WTC11 (cell line): ENCODE data around the gene BRD4. TPM values are rescaled to one million over a fixed set of nuclear protein-coding genes. Genes with fewer than 3 reads are reported as not detected.

ENCODE experiments used
- ATAC-seq: fragments of 200-7000 bp; cut with Tn5 transposase; 2 replicates; pipeline ENCODE4 v1.10.0; 2021; ENCODE audit warnings: mild to moderate bottlenecking, moderate library complexity
- CTCF ChIA-PET: fragments of 300-600 bp; sonication (Branson Sonifier 250); formaldehyde crosslinking; loops from one replicate; lab custom pipeline; 2021; ENCODE audit warnings: antibody characterized with exemption; lab: Charles Lee
- POLR2A ChIA-PET: fragments of 350-600 bp; sonication (Branson Sonifier 250); formaldehyde crosslinking; loops from one replicate; lab custom pipeline; 2021; ENCODE audit warnings: antibody characterized with exemption; lab: Charles Lee
- DNase-seq: peaks from one replicate; pipeline ENCODE4 v3.0.0; 2021; ENCODE audit warnings: low spot score
- H3K27ac Mint-ChIP-seq: 2 replicates; pipeline ENCODE4 v1.8.0; 2021; ENCODE audit warnings: mixed read lengths
- H3K27me3 Mint-ChIP-seq: 2 replicates; pipeline ENCODE4 v1.8.0; 2021; ENCODE audit warnings: low read depth, mild to moderate bottlenecking, moderate library complexity, mixed read lengths
- H3K36me3 Mint-ChIP-seq: 2 replicates; pipeline ENCODE4 v1.8.0; 2021; ENCODE audit warnings: mixed read lengths
- H3K4me1 Mint-ChIP-seq: 2 replicates; pipeline ENCODE4 v1.8.0; 2022; ENCODE audit warnings: mixed read lengths
- H3K4me3 Mint-ChIP-seq: 2 replicates; pipeline ENCODE4 v1.8.0; 2021; ENCODE audit warnings: mild to moderate bottlenecking, moderate library complexity, mixed read lengths
- H3K9me3 Mint-ChIP-seq: 2 replicates; pipeline ENCODE4 v1.8.0; 2021; ENCODE audit warnings: mixed read lengths
- CBFB ChIP-seq: sonication (generic); formaldehyde crosslinking; IDR thresholded peaks from 2 replicates; pipeline ENCODE4 v1.8.1; 2022; ENCODE audit warnings: mild to moderate bottlenecking, low read depth, missing genetic modification reagents
- FOXK1 ChIP-seq: sonication (generic); formaldehyde crosslinking; IDR thresholded peaks from 2 replicates; pipeline ENCODE4 v1.8.0; 2022; ENCODE audit warnings: mild to moderate bottlenecking, moderate library complexity, missing genetic modification reagents
- GTF2I ChIP-seq: fragments of 250-450 bp; sonication (Bioruptor Pico); conservative IDR thresholded peaks from 2 replicates; pipeline ENCODE4 v1.4.0; 2021; ENCODE audit warnings: mild to moderate bottlenecking
- NFYB ChIP-seq: sonication (generic); formaldehyde crosslinking; conservative IDR thresholded peaks from 2 replicates; pipeline ENCODE4 v1.8.0; 2022; ENCODE audit warnings: low read depth, missing genetic modification reagents
- NR1H2 ChIP-seq: sonication (generic); formaldehyde crosslinking; IDR thresholded peaks from 2 replicates; pipeline ENCODE4 v1.9.0; 2021; ENCODE audit warnings: mild to moderate bottlenecking, moderate library complexity, missing genetic modification reagents
- OVOL2 ChIP-seq: fragments of 250-450 bp; sonication (Bioruptor Pico); IDR thresholded peaks from 2 replicates; pipeline ENCODE4 v1.9.0; 2021; ENCODE audit warnings: mild to moderate bottlenecking, borderline replicate concordance
- SMAD3 ChIP-seq: sonication (generic); formaldehyde crosslinking; IDR thresholded peaks from 2 replicates; pipeline ENCODE4 v1.8.0; 2022; ENCODE audit warnings: missing genetic modification reagents, mild to moderate bottlenecking, borderline replicate concordance
- ZBTB21 ChIP-seq: sonication (generic); formaldehyde crosslinking; IDR thresholded peaks from 2 replicates; pipeline ENCODE4 v1.8.1; 2023; ENCODE audit warnings: mild to moderate bottlenecking, missing genetic modification reagents, borderline replicate concordance
- ZNF138 ChIP-seq: sonication (generic); formaldehyde crosslinking; conservative IDR thresholded peaks from 2 replicates; pipeline ENCODE4 v1.8.1; 2022; ENCODE audit warnings: mild to moderate bottlenecking, moderate library complexity, missing genetic modification reagents
- ZNF219 ChIP-seq: sonication (generic); formaldehyde crosslinking; IDR thresholded peaks from 2 replicates; pipeline ENCODE4 v1.8.0; 2023; ENCODE audit warnings: missing genetic modification reagents, mild to moderate bottlenecking, borderline replicate concordance
- ZNF232 ChIP-seq: sonication (generic); formaldehyde crosslinking; IDR thresholded peaks from 2 replicates; pipeline ENCODE4 v1.8.0; 2022; ENCODE audit warnings: mild to moderate bottlenecking, missing genetic modification reagents
- ZNF263 ChIP-seq: sonication (generic); formaldehyde crosslinking; IDR thresholded peaks from 2 replicates; pipeline ENCODE4 v1.8.1; 2022; ENCODE audit warnings: low read depth, mild to moderate bottlenecking, moderate library complexity, missing genetic modification reagents
- total RNA-seq: library from RNA; stranded (reverse); gene quantifications from 3 replicates; pipeline ENCODE4 v1.2.3, GENCODE V29; 2021
- TF ChIP-seq, protein P1 (sequence below): fragments of 250-450 bp; sonication (Bioruptor Pico); IDR thresholded peaks from 2 replicates; pipeline ENCODE4 v1.9.0; 2021; ENCODE audit warnings: mild to moderate bottlenecking, borderline replicate concordance
- TF ChIP-seq, protein P2 (sequence below): sonication (generic); formaldehyde crosslinking; IDR thresholded peaks from 2 replicates; pipeline ENCODE4 v1.8.0; 2023; ENCODE audit warnings: missing genetic modification reagents, mild to moderate bottlenecking, borderline replicate concordance
- TF ChIP-seq, protein P3 (sequence below): sonication (generic); formaldehyde crosslinking; IDR thresholded peaks from 2 replicates; pipeline ENCODE4 v1.8.0; 2022; ENCODE audit warnings: mild to moderate bottlenecking, missing genetic modification reagents

The BRD4 gene
- total RNA-seq, 1 experiment from 2014 or later, result 128 TPM

DNA sequence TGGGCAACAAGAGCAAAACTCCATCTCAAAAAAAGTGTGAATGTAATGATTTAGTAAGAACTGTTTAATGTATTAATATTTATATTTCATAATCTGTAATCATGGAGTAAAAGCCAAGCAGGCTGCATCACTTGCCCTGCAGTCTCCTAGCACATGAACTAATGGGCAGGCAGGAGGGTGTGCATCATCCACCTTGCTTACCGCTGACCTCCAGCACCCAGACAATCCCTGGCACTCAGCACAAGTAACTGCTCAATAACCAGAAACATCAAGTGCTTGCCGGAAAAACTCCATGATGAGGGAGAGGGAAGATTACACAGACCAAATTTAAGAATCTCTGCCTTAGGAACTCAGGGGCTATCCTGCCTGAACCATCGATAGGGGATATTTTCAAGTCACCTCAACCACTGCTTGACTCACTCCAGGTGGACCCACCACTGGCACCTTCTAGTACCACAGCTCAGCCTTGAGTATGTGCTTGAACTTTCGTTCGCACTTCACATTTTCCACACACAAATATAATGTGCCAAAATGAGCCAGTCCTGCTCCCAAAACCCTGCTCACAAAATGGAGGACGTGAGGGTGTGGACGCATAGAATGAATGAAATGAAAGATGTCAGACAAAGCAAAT, 18.6 kb downstream of the BRD4 start:
- Mint-ChIP-seq H3K9me3 (no peaks in the 10 kb centered on the region), H3K27me3 (no peaks in the 10 kb centered on the region), H3K27ac (peak overlapping the region; percentile 83), H3K4me3 (no peak overlapping the region), H3K4me1 (peaks cover 58% of the 10 kb centered on the region), H3K36me3 (no peaks in the 10 kb centered on the region)
- no peak for ATAC-seq
- DNase-seq, result no peak
- TF ChIP-seq FOXK1 (CRISPR knock-in tag) (no peak), ZNF219 (CRISPR knock-in tag) (no peak), NFYB (CRISPR knock-in tag) (no peak)
- TF ChIP-seq, protein P1, sequence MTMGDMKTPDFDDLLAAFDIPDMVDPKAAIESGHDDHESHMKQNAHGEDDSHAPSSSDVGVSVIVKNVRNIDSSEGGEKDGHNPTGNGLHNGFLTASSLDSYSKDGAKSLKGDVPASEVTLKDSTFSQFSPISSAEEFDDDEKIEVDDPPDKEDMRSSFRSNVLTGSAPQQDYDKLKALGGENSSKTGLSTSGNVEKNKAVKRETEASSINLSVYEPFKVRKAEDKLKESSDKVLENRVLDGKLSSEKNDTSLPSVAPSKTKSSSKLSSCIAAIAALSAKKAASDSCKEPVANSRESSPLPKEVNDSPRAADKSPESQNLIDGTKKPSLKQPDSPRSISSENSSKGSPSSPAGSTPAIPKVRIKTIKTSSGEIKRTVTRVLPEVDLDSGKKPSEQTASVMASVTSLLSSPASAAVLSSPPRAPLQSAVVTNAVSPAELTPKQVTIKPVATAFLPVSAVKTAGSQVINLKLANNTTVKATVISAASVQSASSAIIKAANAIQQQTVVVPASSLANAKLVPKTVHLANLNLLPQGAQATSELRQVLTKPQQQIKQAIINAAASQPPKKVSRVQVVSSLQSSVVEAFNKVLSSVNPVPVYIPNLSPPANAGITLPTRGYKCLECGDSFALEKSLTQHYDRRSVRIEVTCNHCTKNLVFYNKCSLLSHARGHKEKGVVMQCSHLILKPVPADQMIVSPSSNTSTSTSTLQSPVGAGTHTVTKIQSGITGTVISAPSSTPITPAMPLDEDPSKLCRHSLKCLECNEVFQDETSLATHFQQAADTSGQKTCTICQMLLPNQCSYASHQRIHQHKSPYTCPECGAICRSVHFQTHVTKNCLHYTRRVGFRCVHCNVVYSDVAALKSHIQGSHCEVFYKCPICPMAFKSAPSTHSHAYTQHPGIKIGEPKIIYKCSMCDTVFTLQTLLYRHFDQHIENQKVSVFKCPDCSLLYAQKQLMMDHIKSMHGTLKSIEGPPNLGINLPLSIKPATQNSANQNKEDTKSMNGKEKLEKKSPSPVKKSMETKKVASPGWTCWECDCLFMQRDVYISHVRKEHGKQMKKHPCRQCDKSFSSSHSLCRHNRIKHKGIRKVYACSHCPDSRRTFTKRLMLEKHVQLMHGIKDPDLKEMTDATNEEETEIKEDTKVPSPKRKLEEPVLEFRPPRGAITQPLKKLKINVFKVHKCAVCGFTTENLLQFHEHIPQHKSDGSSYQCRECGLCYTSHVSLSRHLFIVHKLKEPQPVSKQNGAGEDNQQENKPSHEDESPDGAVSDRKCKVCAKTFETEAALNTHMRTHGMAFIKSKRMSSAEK (CRISPR knock-in tag), result no peak
- TF ChIP-seq, protein P2, sequence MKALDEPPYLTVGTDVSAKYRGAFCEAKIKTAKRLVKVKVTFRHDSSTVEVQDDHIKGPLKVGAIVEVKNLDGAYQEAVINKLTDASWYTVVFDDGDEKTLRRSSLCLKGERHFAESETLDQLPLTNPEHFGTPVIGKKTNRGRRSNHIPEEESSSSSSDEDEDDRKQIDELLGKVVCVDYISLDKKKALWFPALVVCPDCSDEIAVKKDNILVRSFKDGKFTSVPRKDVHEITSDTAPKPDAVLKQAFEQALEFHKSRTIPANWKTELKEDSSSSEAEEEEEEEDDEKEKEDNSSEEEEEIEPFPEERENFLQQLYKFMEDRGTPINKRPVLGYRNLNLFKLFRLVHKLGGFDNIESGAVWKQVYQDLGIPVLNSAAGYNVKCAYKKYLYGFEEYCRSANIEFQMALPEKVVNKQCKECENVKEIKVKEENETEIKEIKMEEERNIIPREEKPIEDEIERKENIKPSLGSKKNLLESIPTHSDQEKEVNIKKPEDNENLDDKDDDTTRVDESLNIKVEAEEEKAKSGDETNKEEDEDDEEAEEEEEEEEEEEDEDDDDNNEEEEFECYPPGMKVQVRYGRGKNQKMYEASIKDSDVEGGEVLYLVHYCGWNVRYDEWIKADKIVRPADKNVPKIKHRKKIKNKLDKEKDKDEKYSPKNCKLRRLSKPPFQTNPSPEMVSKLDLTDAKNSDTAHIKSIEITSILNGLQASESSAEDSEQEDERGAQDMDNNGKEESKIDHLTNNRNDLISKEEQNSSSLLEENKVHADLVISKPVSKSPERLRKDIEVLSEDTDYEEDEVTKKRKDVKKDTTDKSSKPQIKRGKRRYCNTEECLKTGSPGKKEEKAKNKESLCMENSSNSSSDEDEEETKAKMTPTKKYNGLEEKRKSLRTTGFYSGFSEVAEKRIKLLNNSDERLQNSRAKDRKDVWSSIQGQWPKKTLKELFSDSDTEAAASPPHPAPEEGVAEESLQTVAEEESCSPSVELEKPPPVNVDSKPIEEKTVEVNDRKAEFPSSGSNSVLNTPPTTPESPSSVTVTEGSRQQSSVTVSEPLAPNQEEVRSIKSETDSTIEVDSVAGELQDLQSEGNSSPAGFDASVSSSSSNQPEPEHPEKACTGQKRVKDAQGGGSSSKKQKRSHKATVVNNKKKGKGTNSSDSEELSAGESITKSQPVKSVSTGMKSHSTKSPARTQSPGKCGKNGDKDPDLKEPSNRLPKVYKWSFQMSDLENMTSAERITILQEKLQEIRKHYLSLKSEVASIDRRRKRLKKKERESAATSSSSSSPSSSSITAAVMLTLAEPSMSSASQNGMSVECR, result no peak
- ChIA-PET POLR2A (no interaction called here), CTCF (no interaction called here)

DNA sequence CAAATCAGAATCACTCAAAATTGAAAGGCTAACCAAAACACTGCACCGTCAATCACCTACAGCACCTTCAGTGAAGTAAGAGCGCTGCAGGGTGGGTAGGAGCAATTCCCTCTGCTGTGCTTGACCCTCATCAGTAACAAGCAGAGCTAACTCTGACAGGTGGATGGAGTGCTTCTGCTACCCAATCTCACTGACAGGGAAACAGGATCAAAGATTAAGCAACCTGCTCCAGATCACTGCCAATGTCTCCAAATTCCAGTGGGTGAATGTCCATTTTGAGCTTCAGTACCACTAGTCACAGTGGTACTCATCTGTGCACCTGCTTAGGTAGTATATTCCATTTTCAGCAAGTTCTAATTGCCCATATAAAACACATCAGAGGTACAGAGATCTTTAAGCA, 25.2 kb downstream of the BRD4 start:
- ATAC-seq, result no peak
- no peak overlapping the region for H3K4me3 Mint-ChIP-seq
- H3K9me3 Mint-ChIP-seq, result no peaks in the 10 kb centered on the region

More for the DNA sequence above, 25.2 kb downstream of the BRD4 start:
- Mint-ChIP-seq H3K36me3 (no peaks in the 10 kb centered on the region), H3K27ac (peak overlapping the region; percentile 41; the same call in 1 of the 2 replicates), H3K27me3 (no peaks in the 10 kb centered on the region), H3K4me1 (peaks cover 43% of the 10 kb centered on the region)
- ChIA-PET POLR2A (no interaction called here), CTCF (no interaction called here)
- no peak for DNase-seq
- TF ChIP-seq GTF2I (CRISPR knock-in tag) (no peak), SMAD3 (CRISPR knock-in tag) (no peak), ZNF138 (CRISPR knock-in tag) (no peak), OVOL2 (no peak), CBFB (CRISPR knock-in tag) (no peak), ZNF263 (no peak), ZNF232 (no peak), ZBTB21 (CRISPR knock-in tag) (no peak), NR1H2 (no peak)
- TF ChIP-seq, protein P3, sequence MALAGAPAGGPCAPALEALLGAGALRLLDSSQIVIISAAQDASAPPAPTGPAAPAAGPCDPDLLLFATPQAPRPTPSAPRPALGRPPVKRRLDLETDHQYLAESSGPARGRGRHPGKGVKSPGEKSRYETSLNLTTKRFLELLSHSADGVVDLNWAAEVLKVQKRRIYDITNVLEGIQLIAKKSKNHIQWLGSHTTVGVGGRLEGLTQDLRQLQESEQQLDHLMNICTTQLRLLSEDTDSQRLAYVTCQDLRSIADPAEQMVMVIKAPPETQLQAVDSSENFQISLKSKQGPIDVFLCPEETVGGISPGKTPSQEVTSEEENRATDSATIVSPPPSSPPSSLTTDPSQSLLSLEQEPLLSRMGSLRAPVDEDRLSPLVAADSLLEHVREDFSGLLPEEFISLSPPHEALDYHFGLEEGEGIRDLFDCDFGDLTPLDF (CRISPR knock-in tag), result no peak
